Right lobe of liver (tissue), 6 donors: Measurements from ENCODE around the gene FAM53C. TPM values are rescaled to one million over a fixed set of nuclear protein-coding genes. Genes with fewer than 3 reads are reported as not detected.

Experiments used
- ATAC-seq, 4 donors: fragments of 200-7000 bp; cut with Tn5 transposase; one replicate each; pipeline ENCODE4 v1.9.1; 2020; ENCODE audit warnings: mild to moderate bottlenecking in 4 of 4, moderate library complexity in 4 of 4
- DNase-seq, 3 donors: peaks; one replicate each; pipeline ENCODE4 v3.0.0-alpha.2; 2020
- H3K27ac ChIP-seq, 3 donors: fragments of 200-600 bp; one replicate each; pipeline ENCODE4 v1.8.0; 2022
- H3K27me3 ChIP-seq, 2 donors: fragments of 200-600 bp; one replicate each; pipeline ENCODE4 v1.8.0; 2022
- H3K36me3 ChIP-seq, 4 donors: fragments of 200-600 bp; sonication (generic) in 1 of 4; one replicate each; pipeline versions ENCODE4 v1.5.1 to v1.8.0; 2017 to 2022; ENCODE audit warnings: control low read depth in 1 of 4
- H3K4me1 ChIP-seq, 4 donors: fragments of 200-600 bp; sonication (generic) in 1 of 4; one replicate each; pipeline versions ENCODE4 v1.5.1 to v1.8.0; 2017 to 2022; ENCODE audit warnings: control low read depth in 1 of 4
- H3K4me3 ChIP-seq, 3 donors: fragments of 200-600 bp; one replicate each; pipeline ENCODE4 v1.8.0; 2022
- H3K9me3 ChIP-seq, 4 donors: fragments of 200-600 bp; sonication (generic) in 1 of 4; one replicate each; pipeline versions ENCODE4 v1.5.1 to v1.8.0; 2017 to 2022; ENCODE audit warnings: control low read depth in 1 of 4
- CTCF ChIP-seq, 4 donors: fragments of 200-600 bp in 3 of 4; fragments of 450-650 bp in 1 of 4; IDR thresholded peaks; one replicate each; pipeline versions ENCODE4 v1.5.1 to v1.8.0; 2016 to 2022; ENCODE audit warnings: antibody characterized with exemption in 4 of 4, mild to moderate bottlenecking in 2 of 4
- POLR2A ChIP-seq: fragments of 450-650 bp; IDR thresholded peaks from one replicate; pipeline ENCODE4 v1.6.1; 2017; ENCODE audit warnings: antibody characterized with exemption, mild to moderate bottlenecking
- WGBS: methylation state at CpG from one replicate; pipeline ENCODE4 v1.1.6; 2018; ENCODE audit warnings: low coverage, low lambda C conversion rate; ENCODE audit not compliant: insufficient coverage; ENCODE audit errors: missing lambda C conversion rate; 5-methylcytosine and 5-hydroxymethylcytosine counted together
- intact Hi-C, 2 donors: fragments of 100-400 bp; cut with DNase I; formaldehyde crosslinking; loops; one replicate each; pipeline versions ENCODE4 v1.11.2 to v1.14.1; 2022
- total RNA-seq, 6 experiments: library from RNA; depleted of rRNA in 2 of 6; stranded (reverse); fragments of >200 nt in 2 of 6; fragmentation: NEBNext Ultra II Directional in 3 of 6; extraction: Animal tissue kit (Norgen Biotek cat#: 25700) in 3 of 6; gene quantifications; one replicate each; pipeline versions ENCODE4 v1.1.0 to v1.2.4, GENCODE V29; 2016 to 2023
- donor health status: DM: no; HTN: yes; CAD: no.
- donor health status: DM: no; HTN: no; CAD: no.
- donor health status: DM: no; HTN: no; CAD: no.
- donor health status: DM: no; HTN: yes; CAD: no.
- donor health status: DM: no; HTN: yes; CAD: no.

The FAM53C gene
- total RNA-seq, 6 experiments from 2014 or later, result 7.2 to 15.8 (median 8.7) TPM

GRCh38 chr5:138366632-138367382, 28.7 kb downstream of the FAM53C start:
- ATAC-seq, result no peak
- no peak overlapping the region for H3K27ac ChIP-seq
- 62% methylated on average over 4 of the region's 4 CpGs for WGBS
- H3K9me3 ChIP-seq, result no peaks in the 10 kb centered on the region
- H3K36me3 ChIP-seq, result no peaks in the 10 kb centered on the region
- DNase-seq, result no peak
- TF ChIP-seq CTCF (IDR thresholded peaks at IDR 0.05) (no peak), POLR2A (no peak)
- no peaks in the 10 kb centered on the region for H3K4me1 ChIP-seq
- intact Hi-C loops, result no loop called here
- no peaks in the 10 kb centered on the region for H3K27me3 ChIP-seq
- no peak overlapping the region for H3K4me3 ChIP-seq

GRCh38 chr5:138369261-138369660, 31.2 kb downstream of the FAM53C start:
- H3K27ac ChIP-seq, result peak overlapping the region; percentile 11 to 21 (median 15)
- H3K4me1 ChIP-seq, result no peaks in the 10 kb centered on the region
- no peak overlapping the region for H3K4me3 ChIP-seq
- no peaks in the 10 kb centered on the region for H3K27me3 ChIP-seq
- DNase-seq (no peak), ATAC-seq (peak; percentile 40 to 74 (median 59))
- peaks cover 0 to 9% (median 4%) of the 10 kb centered on the region in 4 donors for H3K36me3 ChIP-seq
- 57% methylated on average over 5 of the region's 5 CpGs for WGBS
- TF ChIP-seq POLR2A, result no peak
- TF ChIP-seq CTCF (IDR thresholded peaks at IDR 0.05), result no peak
- intact Hi-C loops, result no loop called here
- H3K9me3 ChIP-seq, result no peaks in the 10 kb centered on the region

GRCh38 chr5:138369706-138370105, 31.6 kb downstream of the FAM53C start:
- intact Hi-C loops, result no loop called here
- no peak for DNase-seq
- Histone ChIP-seq H3K27ac (peak overlapping the region in 2 of 3 donors; percentile 15 to 21), H3K36me3 (peaks cover 0 to 11% (median 7%) of the 10 kb centered on the region in 4 donors), H3K9me3 (no peaks in the 10 kb centered on the region), H3K4me1 (no peaks in the 10 kb centered on the region), H3K4me3 (no peak overlapping the region), H3K27me3 (no peaks in the 10 kb centered on the region)
- TF ChIP-seq CTCF (IDR thresholded peaks at IDR 0.05) (no peak), POLR2A (no peak)
- ATAC-seq, result peak; percentile 47 to 75 (median 58)
- whole genome bisulfite sequencing, result 64% methylated on average over 2 of the region's 2 CpGs

GRCh38 chr5:138370537-138370936, 32.5 kb downstream of the FAM53C start:
- DNase-seq, result no peak
- TF ChIP-seq POLR2A, result no peak
- TF ChIP-seq CTCF (IDR thresholded peaks at IDR 0.05), result no peak
- Histone ChIP-seq H3K36me3 (peaks cover 0 to 18% (median 7%) of the 10 kb centered on the region in 4 donors), H3K4me1 (no peaks in the 10 kb centered on the region), H3K27ac (no peak overlapping the region), H3K4me3 (no peak overlapping the region), H3K27me3 (no peaks in the 10 kb centered on the region), H3K9me3 (no peaks in the 10 kb centered on the region)
- WGBS, result 65% methylated on average over 3 of the region's 3 CpGs
- intact Hi-C loops, result no loop called here
- ATAC-seq, result no peak
